Mucosa of gallbladder (tissue), 1 donor: ENCODE data around the gene NFKBIL1. TPM values are rescaled to one million over a fixed set of nuclear protein-coding genes. Genes with fewer than 3 reads are reported as not detected.
A peak's percentile ranks its signal among the peaks of the same experiment; 100 is the strongest.
"Not testable (repeated sequence)": the region's sequence is repeated elsewhere in the genome, so short reads cannot be mapped to it uniquely, and the experiment has no call there.

Source experiments
- DNase-seq: peaks from one replicate; pipeline ENCODE4 v3.0.0-alpha.2; 2020; ENCODE audit warnings: low spot score
- total RNA-seq: library from RNA; stranded (reverse); gene quantifications from one replicate; pipeline ENCODE4 v1.2.1, GENCODE V29; 2021
- donor health status: DM: no; HTN: no; CAD: no.

The NFKBIL1 gene
- total RNA-seq, 1 donor from 2014 or later = 27.7 TPM

DNA sequence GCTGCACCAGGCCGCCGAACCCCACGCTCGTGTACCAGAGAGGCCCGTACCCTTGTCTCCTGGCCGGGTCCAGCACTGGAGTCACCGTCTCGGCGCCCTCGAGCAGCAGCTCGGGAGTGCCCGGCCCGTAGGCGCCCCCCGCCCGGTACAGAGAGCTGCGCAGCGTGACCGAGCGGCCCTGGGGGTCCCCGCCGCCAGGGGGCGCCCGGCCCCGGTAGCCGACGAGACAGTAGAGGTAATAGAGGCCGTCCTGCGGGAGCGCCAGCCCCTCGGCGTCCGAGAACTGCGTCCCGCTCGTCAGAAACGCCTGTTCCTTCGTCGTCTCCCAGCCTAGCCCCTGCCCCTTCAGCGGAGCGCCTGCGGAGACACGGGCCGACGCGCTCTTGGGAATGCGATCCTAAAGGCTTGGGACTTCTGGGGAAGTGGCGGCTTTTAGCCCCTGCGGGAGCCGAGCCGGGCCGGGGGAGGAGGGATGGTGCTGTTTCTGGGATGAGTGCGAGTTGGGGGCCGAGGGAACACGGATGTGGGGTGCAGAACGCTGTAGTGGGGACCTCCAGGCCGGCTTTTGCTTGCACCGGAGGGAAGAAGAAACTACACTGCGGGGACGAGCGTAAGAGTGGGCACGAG lies 33.5 kb downstream of the NFKBIL1 start:
- peak; percentile 88 for DNase-seq

DNA sequence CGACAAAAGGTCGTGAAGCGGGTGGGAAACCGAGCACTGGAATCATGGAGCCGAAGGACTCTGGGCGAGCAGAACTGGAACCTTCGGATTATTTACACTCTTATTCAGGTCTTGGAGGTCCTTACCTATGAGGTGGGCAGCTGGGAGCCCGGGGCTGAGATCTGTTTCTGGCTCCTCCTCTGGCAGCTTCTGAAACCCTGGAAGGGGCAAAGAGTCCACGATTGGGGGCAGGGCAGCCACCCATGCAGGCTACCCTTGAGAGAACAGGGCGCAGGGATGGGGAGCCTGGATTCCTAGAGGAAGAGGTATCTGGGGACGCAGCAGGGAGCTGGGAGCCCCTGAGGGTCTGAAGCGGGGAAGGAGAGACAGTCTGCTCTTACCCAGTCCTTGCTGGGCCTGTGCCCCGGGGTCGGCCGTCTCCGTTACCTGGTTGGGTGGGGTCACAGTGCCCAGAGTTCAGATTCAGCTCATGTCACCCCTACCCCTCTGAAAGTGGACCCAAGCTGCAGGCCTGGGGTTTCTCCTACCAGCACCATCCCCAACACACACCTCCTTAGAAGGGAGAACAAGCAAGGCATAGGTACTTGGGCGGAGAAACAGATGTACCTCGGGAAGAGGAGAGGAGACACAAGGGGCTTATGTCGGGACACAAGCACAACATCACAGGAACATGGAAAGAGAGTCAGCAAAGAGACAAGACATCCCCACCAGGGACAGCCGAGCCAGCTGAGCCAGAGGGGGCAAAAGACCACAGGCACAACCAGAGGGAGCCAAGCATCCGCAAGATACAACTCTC lies 34.2 kb downstream of the NFKBIL1 start:
- no peak for DNase-seq

DNA sequence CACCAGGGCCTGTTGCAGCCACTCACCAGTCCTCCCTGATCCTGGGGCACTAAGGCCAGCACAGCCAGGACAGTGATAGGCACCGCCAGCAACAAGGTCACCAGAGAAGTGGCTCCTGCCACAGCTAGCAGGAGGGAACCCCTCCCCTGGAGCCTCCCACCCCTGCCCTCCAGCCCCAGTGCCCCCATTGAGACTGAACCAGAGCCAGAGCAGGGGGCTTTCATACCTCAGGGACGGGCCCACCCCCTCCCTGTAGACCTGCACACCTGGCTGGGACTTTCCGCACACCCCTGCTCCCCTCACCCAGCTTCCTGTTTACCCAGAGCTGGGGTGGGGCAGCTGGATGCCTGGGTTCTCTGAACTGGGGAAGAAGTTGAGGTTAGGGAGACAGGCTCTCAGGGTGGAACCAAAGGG lies 34.8 kb downstream of the NFKBIL1 start, which contains the start of gene LTB:
TSS of gene LTB (minus strand) at position 195 of the 414 bp plus-strand sequence. CDS start at position 188, 7 bp downstream.
- no peak for DNase-seq

DNA sequence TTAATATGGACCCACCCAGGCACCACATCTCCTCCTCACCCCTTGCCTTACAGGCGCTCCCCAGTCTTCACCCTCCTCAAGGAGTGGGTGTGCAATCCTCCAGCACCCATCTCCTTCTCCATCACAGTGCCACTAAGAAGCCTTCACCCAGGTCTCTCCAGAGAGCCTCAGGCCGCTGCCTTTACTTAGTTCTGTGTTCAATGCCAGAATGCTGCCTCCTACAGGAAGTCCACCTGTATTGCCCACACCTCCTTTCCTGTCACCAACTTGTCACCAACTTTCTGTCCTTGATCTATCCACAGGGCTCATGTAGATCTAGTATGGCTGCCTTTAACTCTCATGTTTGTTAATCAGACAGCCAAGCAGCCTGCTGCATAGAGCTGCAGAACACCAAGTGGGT lies 38.1 kb downstream of the NFKBIL1 start:
- DNase-seq = no peak

GRCh38 chr6:31586008-31586407 lies 38.6 kb downstream of the NFKBIL1 start, which contains the start of gene LST1:
Gene LST1 (plus strand): TSS chr6:31586277. CDS start chr6:31587300, 1,023 bp downstream.
- DNase-seq = no peak

DNA sequence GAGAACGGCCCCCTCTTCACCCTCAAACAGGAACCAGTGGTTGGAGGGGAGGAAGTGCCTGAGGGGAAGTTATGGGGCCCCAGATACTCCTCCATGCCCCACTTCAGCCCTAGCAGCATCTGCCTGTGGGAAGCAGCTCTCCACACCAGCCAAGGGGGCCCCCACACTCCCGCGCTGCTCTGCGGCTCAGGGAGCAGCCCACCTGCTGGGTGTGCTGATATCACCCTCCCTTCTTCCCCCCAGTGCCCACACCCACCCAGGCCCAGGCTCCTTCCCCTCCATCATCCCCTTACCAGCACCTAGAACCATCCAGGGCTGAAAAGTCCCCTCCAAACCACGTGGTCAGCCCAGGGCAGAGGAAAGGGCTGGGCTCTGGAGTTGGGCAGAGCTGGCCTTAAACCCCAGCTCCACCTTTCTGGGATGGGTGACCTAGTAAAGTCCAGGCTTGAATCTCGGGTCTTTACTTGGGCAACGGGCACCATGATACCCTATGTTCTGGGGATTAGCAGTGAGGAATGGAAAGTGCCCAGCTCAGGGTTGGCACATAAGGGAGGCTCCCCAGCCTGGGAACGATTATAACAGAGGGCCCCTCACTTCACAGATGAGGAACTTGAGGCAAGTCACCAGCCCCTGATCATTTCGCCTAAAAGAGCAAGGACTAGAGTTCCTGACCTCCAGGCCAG lies 39.3 kb downstream of the NFKBIL1 start:
- no peak for DNase-seq

DNA sequence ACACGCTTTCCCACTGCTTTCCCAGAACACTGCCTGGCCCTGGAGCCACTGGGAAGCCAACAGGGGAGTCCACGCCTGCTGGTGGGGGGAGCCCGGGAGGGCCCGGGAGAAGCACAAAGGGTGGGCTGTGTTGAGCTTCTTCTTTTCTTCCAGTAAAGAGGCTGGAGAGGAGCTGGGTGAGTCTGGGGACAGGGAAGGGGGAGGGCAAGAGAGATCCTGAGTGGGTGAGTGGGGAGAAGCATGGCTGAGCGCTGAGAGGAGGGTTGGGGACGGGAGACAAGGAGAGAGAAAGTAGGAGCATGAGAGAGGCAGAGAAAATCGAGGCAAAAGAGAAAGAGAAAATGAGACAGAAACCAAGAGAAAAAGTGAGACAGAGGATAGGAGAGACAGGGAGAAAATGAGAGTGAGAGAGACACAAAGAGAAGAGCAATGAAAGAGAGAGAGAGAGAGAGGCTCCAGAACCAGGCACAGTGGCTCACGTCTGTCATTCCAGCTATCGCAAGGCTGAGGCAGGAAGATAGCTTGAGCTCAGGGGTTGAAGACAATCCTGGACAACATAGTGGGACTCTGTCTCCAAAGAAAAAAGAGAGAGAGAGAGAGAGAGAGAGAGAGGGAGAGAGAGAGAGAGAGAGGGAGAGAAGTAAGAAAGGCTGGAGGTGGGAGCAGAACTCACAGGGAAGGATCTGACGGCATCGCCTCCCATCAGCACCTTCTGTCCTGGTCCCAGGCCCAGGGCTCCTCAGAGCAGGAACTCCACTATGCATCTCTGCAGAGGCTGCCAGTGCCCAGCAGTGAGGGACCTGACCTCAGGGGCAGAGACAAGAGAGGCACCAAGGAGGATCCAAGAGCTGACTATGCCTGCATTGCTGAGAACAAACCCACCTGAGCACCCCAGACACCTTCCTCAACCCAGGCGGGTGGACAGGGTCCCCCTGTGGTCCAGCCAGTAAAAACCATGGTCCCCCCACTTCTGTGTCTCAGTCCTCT lies 40.7 kb downstream of the NFKBIL1 start:
- no peak for DNase-seq

DNA sequence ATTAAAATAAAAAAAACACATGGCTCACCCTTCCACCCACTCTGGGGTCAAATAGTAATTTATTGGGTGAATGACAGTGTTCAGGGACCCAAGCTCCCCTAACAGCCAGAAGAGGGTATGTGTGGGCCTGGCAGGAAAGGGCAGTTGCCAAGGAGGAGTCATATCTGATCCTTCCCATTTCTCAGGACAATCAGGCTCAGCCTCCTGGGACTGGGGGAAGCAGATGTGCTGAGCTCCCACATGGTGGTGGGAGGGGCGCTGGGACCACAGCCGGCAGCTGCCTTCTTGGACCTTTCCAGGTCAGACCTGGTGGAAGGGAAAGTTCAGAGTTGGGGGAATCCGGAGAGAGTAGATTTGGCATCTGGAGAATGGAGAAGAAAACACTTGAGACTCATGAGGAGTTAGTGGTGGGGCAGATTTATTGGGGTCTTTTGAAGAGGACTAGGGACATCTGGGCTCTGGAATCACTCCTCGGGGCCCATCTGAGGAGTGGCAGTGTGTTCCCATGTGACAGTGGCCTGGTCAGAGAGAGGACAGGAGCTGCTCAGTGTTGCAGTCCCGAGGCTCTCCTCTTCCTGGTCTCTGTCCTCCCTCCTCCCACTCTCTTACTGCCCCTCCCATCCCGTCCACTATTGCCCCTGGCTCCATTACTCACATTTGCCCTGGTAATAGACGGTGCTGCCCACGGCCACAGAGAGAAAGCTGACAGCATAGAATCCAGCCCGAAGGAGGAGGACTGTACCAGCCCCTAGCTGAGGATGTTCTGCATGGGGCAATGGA lies 41.7 kb downstream of the NFKBIL1 start:
- no peak for DNase-seq

DNA sequence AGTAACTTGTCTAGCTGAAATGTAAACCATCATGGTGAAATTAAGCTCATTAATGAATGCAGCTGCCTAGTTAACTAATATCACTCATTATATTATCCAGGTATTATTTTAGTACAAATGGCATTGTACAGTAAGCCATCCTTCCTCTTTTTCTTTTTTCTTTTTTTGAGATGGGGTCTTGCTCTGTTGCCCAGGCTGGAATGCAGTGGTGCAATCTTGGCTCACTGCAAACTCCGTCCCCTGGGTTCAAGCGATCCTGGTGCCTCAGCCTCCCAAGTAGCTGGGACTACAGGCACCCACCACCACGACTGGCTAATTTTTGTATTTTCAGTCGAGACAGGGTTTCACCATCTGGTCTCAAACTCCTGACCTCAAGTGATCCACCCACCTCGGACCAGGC lies 43.3 kb downstream of the NFKBIL1 start:
- not testable (repeated sequence) for DNase-seq

DNA sequence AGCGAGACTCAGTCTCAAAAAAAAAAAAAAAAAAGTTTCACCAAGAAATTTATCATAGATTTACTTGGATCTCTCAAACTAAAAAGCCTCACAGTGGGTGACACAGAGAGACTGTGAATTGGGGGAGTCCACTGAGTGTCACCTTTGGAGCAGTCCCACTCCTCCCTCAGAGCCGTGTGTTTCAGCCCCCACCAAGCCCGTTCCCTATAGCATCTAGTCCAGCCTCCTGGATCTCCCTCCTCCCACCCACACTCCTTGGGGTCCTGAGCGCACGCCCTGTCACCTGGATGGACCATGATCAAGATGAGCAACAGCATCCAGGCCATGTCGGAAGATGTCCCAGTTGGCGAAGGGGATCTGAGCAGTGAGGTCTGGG lies 45.0 kb downstream of the NFKBIL1 start:
- DNase-seq = no peak

DNA sequence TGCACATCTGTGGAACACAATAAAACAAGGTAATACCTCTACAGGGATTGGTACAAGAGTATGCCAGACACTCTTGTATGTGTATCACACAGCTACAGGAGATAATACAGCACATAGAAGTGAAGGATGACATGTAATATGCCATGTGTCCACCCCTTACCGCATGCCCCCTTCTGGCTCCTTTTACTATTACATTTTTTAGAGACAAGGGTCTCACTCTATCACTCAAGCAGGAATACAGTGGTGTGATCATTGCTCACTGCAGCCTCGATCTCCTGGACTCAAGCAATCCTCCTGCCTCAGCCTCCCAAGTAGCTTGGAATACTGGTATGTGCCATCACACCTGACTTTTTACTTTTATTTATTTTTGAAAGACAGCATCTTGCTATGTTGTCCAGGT lies 49.6 kb downstream of the NFKBIL1 start:
- DNase-seq = no peak

- no peak for DNase-seq
Measured at GRCh38 chr6:31607317-31607716, 59.9 kb downstream of the NFKBIL1 start.

Other genes with a start within 250 kb of the NFKBIL1 start
- 1,432 TPM for gene HLA-B, start 190.4 kb upstream of the NFKBIL1 start, total RNA-seq
- 31.7 TPM for gene MICA, start 144.0 kb upstream of the NFKBIL1 start, total RNA-seq
- 2.7 TPM for gene MICB, start 49.5 kb upstream of the NFKBIL1 start, total RNA-seq
- not detected for gene MCCD1, start 18.6 kb upstream of the NFKBIL1 start, total RNA-seq
- 246 TPM for gene DDX39B, start 5.6 kb upstream of the NFKBIL1 start, total RNA-seq
- gene ATP6V1G2, start 1.0 kb upstream of the NFKBIL1 start, total RNA-seq = 4.1 TPM
- 1.9 TPM for gene LTA, start 24.7 kb downstream of the NFKBIL1 start, total RNA-seq
- 6.6 TPM for gene TNF, start 28.0 kb downstream of the NFKBIL1 start, total RNA-seq
- gene LTB, start 34.8 kb downstream of the NFKBIL1 start, total RNA-seq = 4.9 TPM
- 18.4 TPM for gene LST1, start 38.7 kb downstream of the NFKBIL1 start, total RNA-seq
- gene NCR3, start 45.4 kb downstream of the NFKBIL1 start, total RNA-seq = not detected
- gene AIF1, start 67.6 kb downstream of the NFKBIL1 start, total RNA-seq = 26.8 TPM
- gene PRRC2A, start 73.1 kb downstream of the NFKBIL1 start, total RNA-seq = 162 TPM
- gene BAG6, start 105.1 kb downstream of the NFKBIL1 start, total RNA-seq = 288 TPM
- gene APOM, start 108.3 kb downstream of the NFKBIL1 start, total RNA-seq = 2.2 TPM
- gene C6orf47, start 113.2 kb downstream of the NFKBIL1 start, total RNA-seq = 30.5 TPM
- 18.7 TPM for gene GPANK1, start 117.4 kb downstream of the NFKBIL1 start, total RNA-seq
- gene CSNK2B, start 118.5 kb downstream of the NFKBIL1 start, total RNA-seq = 108 TPM
- gene LY6G5B, start 122.4 kb downstream of the NFKBIL1 start, total RNA-seq = 8.1 TPM
- gene LY6G5C, start 133.5 kb downstream of the NFKBIL1 start, total RNA-seq = 5.2 TPM
- gene ABHD16A, start 155.7 kb downstream of the NFKBIL1 start, total RNA-seq = 103 TPM
- not detected for gene LY6G6F, start 159.3 kb downstream of the NFKBIL1 start, total RNA-seq
- gene LY6G6D, start 167.7 kb downstream of the NFKBIL1 start, total RNA-seq = not detected
- gene LY6G6C, start 174.1 kb downstream of the NFKBIL1 start, total RNA-seq = not detected
- gene MPIG6B, start 175.8 kb downstream of the NFKBIL1 start, total RNA-seq = 0.37 TPM
- gene DDAH2, start 181.7 kb downstream of the NFKBIL1 start, total RNA-seq = 130 TPM
- 394 TPM for gene CLIC1, start 188.9 kb downstream of the NFKBIL1 start, total RNA-seq
- 19.7 TPM for gene MSH5, start 192.4 kb downstream of the NFKBIL1 start, total RNA-seq
- 2.7 TPM for gene SAPCD1, start 215.0 kb downstream of the NFKBIL1 start, total RNA-seq
- 18.5 TPM for gene VWA7, start 229.7 kb downstream of the NFKBIL1 start, total RNA-seq
- gene VARS1, start 248.1 kb downstream of the NFKBIL1 start, total RNA-seq = 49.7 TPM